GM18505 (cell line): ENCODE measurements around the gene DDX53.

ENCODE experiments used
- ATAC-seq: cut with Tn5 transposase; IDR thresholded peaks from one replicate; pipeline ENCODE4 v1.9.1; 2021; ENCODE audit not compliant: unreplicated experiment
- POLR2A ChIP-seq: IDR thresholded peaks from 4 replicates; pipeline ENCODE4 v1.6.1; 2011; ENCODE audit warnings: borderline replicate concordance; ENCODE audit not compliant: insufficient read depth, insufficient read length; ENCODE audit errors: extremely low read depth

The DDX53 gene

GRCh38 chrX:23003116-23003515 is 3.4 kb downstream of the DDX53 start:
- ATAC-seq = no peak
- no peak for TF ChIP-seq POLR2A

GRCh38 chrX:23008431-23009099 is 8.8 kb downstream of the DDX53 start:
- no peak for TF ChIP-seq POLR2A
- no peak for ATAC-seq

- no peak for TF ChIP-seq POLR2A
- no peak for ATAC-seq
These were observed 12.4 kb downstream of the DDX53 start for GRCh38 chrX:23012162-23012561.

- ATAC-seq = no peak
- TF ChIP-seq POLR2A = no peak
These were observed 12.9 kb downstream of the DDX53 start for GRCh38 chrX:23012636-23013035.

GRCh38 chrX:23013366-23013765 is 13.6 kb downstream of the DDX53 start:
- no peak for ATAC-seq
- TF ChIP-seq POLR2A = no peak

- no peak for ATAC-seq
- no peak for TF ChIP-seq POLR2A
These were observed 31.8 kb downstream of the DDX53 start for GRCh38 chrX:23031600-23031999.

- no peak for TF ChIP-seq POLR2A
- no peak for ATAC-seq
These were observed 35.7 kb downstream of the DDX53 start for GRCh38 chrX:23035493-23035892.

- no peak for ATAC-seq
- no peak for TF ChIP-seq POLR2A
These were observed 46.7 kb downstream of the DDX53 start for GRCh38 chrX:23046443-23046842.

GRCh38 chrX:23048806-23049573 is 49.2 kb downstream of the DDX53 start:
- no peak for ATAC-seq
- TF ChIP-seq POLR2A = no peak

GRCh38 chrX:23052324-23052723 is 52.6 kb downstream of the DDX53 start:
- no peak for TF ChIP-seq POLR2A

More at GRCh38 chrX:23052324-23052723, 52.6 kb downstream of the DDX53 start:
- no peak for ATAC-seq
